Motor neuron (in vitro differentiated cells): ENCODE results near the gene LTK. TPM values are rescaled to one million over a fixed set of nuclear protein-coding genes. Genes with fewer than 3 reads are reported as not detected.

Source experiments
- ATAC-seq, 8 experiments: fragments of 200-7000 bp; cut with Tn5 transposase; replicated peaks in 6 of 8; 2 replicates each; pipeline ENCODE4 v1.8.0; 2021; ENCODE audit warnings: mild to moderate bottlenecking in 8 of 8, moderate library complexity in 8 of 8
- H3K27ac ChIP-seq, 2 donors: fragments of 250-450 bp; sonication (Bioruptor Pico); 2 replicates each; pipeline ENCODE4 v1.9.0; 2021; ENCODE audit warnings: antibody characterized with exemption in 2 of 2, mild to moderate bottlenecking in 2 of 2, moderate library complexity in 1 of 2
- H3K4me1 ChIP-seq, 2 donors: fragments of 250-450 bp; sonication (Bioruptor Pico); replicated peaks in 1 of 2; 2 replicates each; pipeline ENCODE4 v1.6.1; 2021; ENCODE audit warnings: antibody characterized with exemption in 2 of 2, mild to moderate bottlenecking in 2 of 2, moderate library complexity in 1 of 2
- H3K4me3 ChIP-seq, 5 donors: fragments of 250-450 bp; sonication (Bioruptor Pico); 2 replicates each; pipeline ENCODE4 v1.9.0; 2021; ENCODE audit warnings: antibody characterized with exemption in 5 of 5, mild to moderate bottlenecking in 5 of 5, moderate library complexity in 4 of 5
- WGBS, 10 experiments: fragments of 450-650 bp; shearing (Covaris generic); methylation state at CpG; one replicate each; pipeline ENCODE4 v1.0.0; 2022; 5-methylcytosine and 5-hydroxymethylcytosine counted together
- in situ Hi-C, 9 experiments: fragments of 400-800 bp; cut with MboI; loops; one replicate each; pipeline ENCODE4 v1.15.0; 2021; ENCODE audit warnings: low sequenced_read_pairs in 9 of 9, low pct_unique_long_range_greater_than_20kb in 2 of 9; ENCODE audit not compliant: unreplicated experiment in 9 of 9
- total RNA-seq, 8 experiments: library from RNA; unstranded; fragments of 300-600 nt; gene quantifications; 2 replicates each; pipeline versions ENCODE4 v1.2.3 to v1.2.4, GENCODE V29; 2022

The LTK gene
- total RNA-seq, 8 experiments from 2014 or later = 0.05 to 3.3 (median 0.29) TPM; not detected in 1

DNA sequence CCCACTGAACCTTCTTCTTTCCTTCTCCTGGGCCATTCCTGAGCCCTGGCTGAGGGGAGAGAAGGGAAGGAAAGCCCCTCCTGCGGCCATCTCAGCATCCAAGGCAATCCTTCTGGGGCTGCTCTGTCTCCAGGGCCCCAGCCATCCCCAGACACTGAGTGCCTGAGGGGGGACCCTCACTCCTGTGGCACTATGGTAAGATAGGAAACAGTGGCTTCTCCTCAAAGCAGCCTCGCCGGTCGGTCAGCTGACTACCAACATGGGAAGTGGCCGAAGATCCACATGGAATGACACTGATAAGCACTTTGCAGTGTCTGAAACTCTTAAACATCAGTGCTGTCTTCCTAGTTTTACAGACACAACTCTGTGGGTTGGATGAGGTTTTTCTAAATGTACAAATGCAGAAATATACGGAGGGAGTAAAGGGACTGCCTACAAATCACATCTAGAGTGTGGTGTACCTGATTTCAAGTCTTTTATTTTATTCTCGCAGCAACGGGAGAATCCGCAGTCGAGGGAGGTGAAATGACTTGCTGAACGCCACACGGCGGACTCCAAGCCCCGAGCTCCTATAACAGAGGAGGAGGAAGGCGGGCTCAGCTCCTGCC, 20.9 kb downstream of the LTK start:
- Histone ChIP-seq H3K4me3 (peak overlapping the region; percentile 40 to 49 (median 48)), H3K4me1 (peaks cover 5 to 13% of the 10 kb centered on the region in 2 donors), H3K27ac (no peak overlapping the region)
- in situ Hi-C loops = no loop called here
- ATAC-seq = peak in 1 of 8 experiments; percentile 1
- 0 to 6% (median 4%) methylated on average over 1 to 15 of the region's 15 CpGs; no CpG with 5 or more reads in 3 of the 10 experiments for WGBS, 10 experiments

DNA sequence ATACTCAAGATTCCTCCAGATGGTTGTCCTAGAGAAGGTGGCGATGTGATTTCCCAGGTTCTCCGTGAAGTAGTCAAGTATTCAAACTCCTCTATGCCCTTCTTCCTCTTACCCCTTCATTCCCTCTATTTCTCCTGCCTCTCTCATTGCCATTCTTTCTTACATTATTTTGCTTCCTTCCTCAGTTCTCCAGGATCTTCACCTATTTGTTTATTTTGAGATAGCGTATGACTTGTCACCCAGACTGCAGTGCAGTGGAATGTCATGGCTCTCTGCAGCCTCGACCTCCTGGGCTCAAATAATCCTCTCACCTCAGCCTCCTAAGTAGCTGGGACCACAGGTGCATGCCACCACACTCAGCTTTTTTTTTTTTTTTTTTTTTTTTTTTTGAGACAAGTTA, 21.7 kb downstream of the LTK start:
- in situ Hi-C loops = no loop called here
- no peak overlapping the region for H3K4me3 ChIP-seq
- WGBS, 10 experiments = 73 to 100% (median 84%) methylated on average over 1 to 4 of the region's 4 CpGs; no CpG with 5 or more reads in 2 of the 10 experiments
- H3K27ac ChIP-seq = no peak overlapping the region
- no peak for ATAC-seq
- H3K4me1 ChIP-seq = peaks cover 5 to 13% of the 10 kb centered on the region in 2 donors

DNA sequence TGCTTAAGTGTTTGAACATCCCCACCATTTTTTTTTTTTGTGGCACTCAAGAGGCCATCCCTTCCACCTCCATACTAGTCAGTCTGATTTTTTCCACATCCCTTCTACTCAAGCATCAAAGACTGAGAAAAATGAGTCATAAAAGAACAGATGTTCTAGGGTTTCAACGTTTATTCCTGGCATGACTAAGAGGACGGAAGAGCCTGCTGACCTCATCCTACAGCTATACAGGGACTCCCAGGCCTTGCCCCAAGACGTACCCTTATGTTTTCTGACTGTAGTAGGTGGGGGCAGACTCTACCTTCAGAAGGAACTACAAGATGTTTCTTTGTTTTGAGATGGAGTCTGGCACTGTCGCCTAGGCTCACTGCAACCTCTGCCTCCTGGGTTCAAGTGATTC, 23.3 kb downstream of the LTK start:
- in situ Hi-C loops = no loop called here
- H3K4me1 ChIP-seq = peaks cover 5 to 7% of the 10 kb centered on the region in 2 donors
- peak in 6 of 8 experiments; percentile 10 to 48 (median 36) for ATAC-seq
- 0 to 100% (median 43%) methylated on average over 1 to 4 of the region's 4 CpGs; no CpG with 5 or more reads in 1 of the 10 experiments for WGBS, 10 experiments
- H3K4me3 ChIP-seq = no peak overlapping the region
- H3K27ac ChIP-seq = no peak overlapping the region

DNA sequence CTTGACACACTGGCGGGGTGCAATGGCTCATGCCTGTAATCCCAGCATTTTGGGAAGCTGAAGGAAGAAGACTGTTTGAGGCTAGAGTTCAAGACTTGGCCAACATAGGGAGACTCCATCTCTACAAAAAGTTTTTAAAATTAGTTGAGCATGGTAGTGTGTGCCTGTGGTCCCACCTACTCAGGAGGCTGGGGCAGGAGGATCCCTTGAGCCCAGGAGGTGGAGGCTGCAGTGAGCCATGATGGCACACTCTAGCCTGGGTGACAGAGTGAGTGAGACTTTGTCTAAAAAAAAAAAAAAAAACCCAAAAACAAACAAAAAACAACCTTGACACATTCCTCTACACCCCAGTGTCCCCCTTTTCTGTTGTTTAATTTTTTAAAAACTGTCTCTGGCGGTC, 24.0 kb downstream of the LTK start:
- in situ Hi-C loops = no loop called here
- Histone ChIP-seq H3K4me3 (no peak overlapping the region), H3K27ac (no peak overlapping the region), H3K4me1 (peaks cover 4 to 5% of the 10 kb centered on the region in 2 donors)
- ATAC-seq = no peak
- 71 to 100% (median 97%) methylated on average over 1 to 2 of the region's 2 CpGs; no CpG with 5 or more reads in 4 of the 10 experiments for WGBS, 10 experiments

DNA sequence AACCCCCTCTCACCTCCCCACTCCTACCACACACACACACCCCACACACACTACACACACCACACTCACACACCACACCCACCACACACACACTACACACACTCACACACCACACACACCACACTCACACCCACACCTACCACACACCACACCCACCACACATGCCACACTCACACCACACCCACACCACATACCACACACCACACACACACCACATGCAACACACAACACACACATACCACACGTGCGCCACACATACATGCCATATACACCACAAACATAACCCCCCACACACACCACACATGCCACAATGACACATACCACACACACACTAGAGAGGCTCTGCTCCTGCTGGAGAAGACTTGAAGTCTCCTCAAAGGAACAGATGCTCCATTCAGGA, 25.8 kb downstream of the LTK start:
- no peak for ATAC-seq
- 75 to 100% (median 96%) methylated on average over 1 to 2 of the region's 2 CpGs; no CpG with 5 or more reads in 6 of the 10 experiments for WGBS, 10 experiments
- Histone ChIP-seq H3K4me1 (peaks cover 4% of the 10 kb centered on the region in 2 donors), H3K4me3 (no peak overlapping the region), H3K27ac (no peak overlapping the region)
- in situ Hi-C loops = no loop called here

DNA sequence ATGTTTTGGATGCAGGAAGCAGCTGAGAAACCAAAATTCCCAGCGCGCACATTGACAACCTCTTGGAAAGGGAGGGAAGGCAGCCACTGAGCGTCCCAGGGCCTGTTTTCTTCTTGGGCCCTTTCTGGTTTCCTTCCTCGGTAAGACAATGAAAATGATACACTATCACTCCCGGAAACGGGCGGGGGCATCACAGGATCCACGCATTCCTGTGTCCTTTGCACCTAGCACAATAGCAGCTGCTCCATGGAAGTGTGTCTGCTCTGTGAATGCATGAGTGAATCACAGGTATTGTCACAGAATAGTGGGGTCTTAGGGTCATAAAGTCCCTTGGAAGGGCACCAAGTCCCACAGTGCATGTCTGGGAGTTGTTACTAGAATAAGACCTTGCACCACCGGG, 26.2 kb downstream of the LTK start:
- no peak for ATAC-seq
- peaks cover 0 to 1% of the 10 kb centered on the region in 2 donors for H3K4me1 ChIP-seq
- WGBS, 10 experiments = 68 to 100% (median 82%) methylated on average over 1 to 5 of the region's 9 CpGs; no CpG with 5 or more reads in 4 of the 10 experiments
- no peak overlapping the region for H3K27ac ChIP-seq
- in situ Hi-C loops = no loop called here
- no peak overlapping the region for H3K4me3 ChIP-seq

DNA sequence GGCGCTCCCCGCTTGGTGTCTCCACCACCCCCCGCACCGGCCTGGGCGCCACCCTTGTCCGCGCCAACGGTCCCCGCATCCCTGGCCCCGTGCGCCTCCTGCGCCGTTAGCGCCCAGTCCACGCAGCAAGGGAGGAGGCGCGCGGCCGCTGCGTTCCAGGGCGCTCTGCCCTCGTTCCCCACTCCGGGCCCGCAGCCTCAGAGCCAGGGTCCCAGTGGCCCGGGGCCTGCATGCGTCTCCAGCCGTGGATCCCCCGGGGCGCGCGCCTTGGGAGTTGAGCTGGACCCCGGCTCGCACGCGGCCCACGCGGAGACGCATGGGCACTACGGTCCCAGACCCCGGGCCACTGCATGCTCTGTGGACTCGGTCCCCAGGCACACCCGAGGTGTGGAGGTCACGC, 27.3 kb downstream of the LTK start:
- H3K27ac ChIP-seq = no peak overlapping the region
- H3K4me3 ChIP-seq = no peak overlapping the region
- H3K4me1 ChIP-seq = no peaks in the 10 kb centered on the region
- WGBS, 10 experiments = 80 to 94% (median 90%) methylated on average over 2 to 9 of the region's 43 CpGs; no CpG with 5 or more reads in 7 of the 10 experiments
- in situ Hi-C loops = no loop called here
- ATAC-seq = peak in 1 of 8 experiments; percentile 4

DNA sequence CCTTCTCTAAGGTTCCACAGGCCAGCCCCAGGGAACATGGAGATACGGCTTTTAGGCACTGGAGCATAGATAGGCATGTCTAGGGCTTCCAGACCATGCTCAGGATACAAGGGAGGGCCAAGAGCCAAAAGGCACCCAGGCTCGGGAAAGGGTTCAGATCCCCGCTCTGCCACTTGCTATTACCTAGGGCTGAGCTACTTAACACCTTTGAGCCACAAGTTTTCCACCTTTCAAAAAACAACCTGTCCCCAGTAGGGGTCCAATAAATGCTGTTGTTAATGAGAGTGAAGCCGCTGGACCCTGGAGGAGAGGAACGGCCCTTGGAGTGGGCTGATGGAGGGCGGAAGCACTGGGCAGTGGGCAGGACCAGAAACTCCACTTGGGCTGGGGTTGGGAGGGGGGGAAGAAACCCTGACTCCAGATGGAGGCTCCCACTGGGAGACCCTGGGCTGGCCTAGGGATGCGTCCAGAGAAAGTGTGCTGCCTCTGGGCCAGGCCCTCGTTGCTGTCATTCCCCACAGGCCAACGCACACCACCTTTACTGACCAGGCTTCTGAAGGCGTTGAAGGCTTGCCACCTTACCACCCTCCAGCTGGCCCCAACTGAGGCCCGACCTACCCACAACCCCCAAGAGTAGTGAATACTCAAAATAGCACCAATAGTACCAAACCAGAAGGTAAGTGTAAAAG, 28.5 kb downstream of the LTK start:
- H3K27ac ChIP-seq = no peak overlapping the region
- in situ Hi-C loops = no loop called here
- WGBS, 10 experiments = 20 to 100% (median 90%) methylated on average over 1 to 4 of the region's 11 CpGs; no CpG with 5 or more reads in 2 of the 10 experiments
- no peaks in the 10 kb centered on the region for H3K4me1 ChIP-seq
- no peak for ATAC-seq
- H3K4me3 ChIP-seq = no peak overlapping the region

DNA sequence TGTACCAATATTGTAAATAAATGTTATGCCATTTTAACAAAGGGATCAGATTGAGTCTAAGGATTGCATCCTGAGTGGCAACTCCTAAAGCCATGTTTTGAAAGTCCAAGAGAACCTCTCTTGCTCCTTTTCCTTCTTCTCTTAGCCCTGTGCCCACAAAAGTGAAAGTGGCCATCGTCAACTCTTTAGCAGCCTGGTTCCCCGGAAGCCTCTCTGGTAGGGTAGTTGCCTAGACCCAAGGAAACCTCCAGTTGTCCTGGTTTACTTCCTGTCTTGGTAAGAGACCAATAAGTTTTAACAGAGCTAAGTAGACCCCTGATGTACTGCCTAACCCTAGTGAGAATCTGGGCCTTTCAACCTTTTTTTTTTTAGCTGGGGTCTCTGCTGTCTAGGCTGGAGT, 30.1 kb downstream of the LTK start:
- ATAC-seq = no peak
- H3K4me1 ChIP-seq = no peaks in the 10 kb centered on the region
- in situ Hi-C loops = no loop called here
- 60 to 100% (median 95%) methylated on average over 1 to 2 of the region's 2 CpGs; no CpG with 5 or more reads in 4 of the 10 experiments for WGBS, 10 experiments
- no peak overlapping the region for H3K27ac ChIP-seq
- no peak overlapping the region for H3K4me3 ChIP-seq

DNA sequence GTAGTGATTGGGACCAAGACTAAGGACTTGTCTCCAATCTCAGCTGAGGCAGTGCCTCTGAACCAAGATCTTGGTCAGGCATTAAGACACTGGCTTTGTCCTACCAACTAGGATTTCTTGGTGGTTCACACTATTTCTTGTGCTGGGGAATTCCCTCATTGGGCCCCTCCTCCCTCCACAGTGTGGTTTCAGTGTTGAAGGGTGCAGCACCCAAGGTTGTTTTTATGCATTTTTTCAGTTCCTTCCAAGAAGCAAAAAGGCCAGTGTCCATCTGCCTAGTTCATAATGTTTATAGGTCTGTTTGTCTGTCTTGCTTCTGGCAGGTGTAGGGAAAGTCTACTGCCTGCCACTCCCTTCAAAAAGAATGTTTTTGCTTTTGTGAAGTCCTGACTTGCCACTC, 30.5 kb downstream of the LTK start:
- Histone ChIP-seq H3K4me1 (no peaks in the 10 kb centered on the region), H3K4me3 (no peak overlapping the region), H3K27ac (no peak overlapping the region)
- in situ Hi-C loops = no loop called here
- ATAC-seq = no peak

DNA sequence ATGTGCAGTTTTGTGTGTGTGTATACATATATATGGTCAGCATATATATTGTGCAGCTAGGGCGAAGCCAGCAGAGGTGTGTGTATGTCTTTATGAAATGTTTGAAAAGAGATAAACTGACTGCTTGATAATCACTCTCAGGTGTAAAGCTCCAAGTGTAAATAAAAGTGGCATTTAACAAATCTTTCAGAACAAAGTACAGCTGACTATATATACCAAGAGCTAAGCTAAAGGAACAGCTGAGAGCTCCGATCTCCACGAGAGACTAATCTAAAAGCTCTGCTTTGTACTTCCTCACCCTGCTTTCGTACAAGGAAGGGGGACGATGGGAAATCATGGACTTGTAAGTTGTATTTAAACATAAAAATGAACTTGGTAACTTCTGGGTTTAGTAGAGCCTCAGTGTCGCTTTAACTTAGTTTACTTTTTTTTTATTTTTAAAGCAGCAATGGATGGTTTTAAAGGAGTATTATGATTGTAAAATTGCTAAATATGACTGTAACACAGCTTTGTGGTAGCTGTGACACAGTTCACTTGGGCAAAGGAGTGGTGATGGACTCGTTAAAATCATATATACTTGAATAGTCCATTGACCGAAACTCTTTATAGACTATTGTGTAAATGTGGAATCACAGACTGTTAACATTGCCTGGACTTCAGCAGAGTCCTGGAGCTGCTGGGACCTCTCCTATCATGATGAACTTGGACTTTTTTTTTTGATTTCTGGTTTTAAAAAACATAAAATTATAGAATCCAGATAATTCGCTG, 31.3 kb downstream of the LTK start:
- Histone ChIP-seq H3K27ac (no peak overlapping the region), H3K4me1 (no peaks in the 10 kb centered on the region), H3K4me3 (no peak overlapping the region)
- in situ Hi-C loops = no loop called here
- no peak for ATAC-seq
- WGBS, 10 experiments = 85 to 100% (median 93%) methylated on average over 1 to 8 of the region's 9 CpGs; no CpG with 5 or more reads in 1 of the 10 experiments

DNA sequence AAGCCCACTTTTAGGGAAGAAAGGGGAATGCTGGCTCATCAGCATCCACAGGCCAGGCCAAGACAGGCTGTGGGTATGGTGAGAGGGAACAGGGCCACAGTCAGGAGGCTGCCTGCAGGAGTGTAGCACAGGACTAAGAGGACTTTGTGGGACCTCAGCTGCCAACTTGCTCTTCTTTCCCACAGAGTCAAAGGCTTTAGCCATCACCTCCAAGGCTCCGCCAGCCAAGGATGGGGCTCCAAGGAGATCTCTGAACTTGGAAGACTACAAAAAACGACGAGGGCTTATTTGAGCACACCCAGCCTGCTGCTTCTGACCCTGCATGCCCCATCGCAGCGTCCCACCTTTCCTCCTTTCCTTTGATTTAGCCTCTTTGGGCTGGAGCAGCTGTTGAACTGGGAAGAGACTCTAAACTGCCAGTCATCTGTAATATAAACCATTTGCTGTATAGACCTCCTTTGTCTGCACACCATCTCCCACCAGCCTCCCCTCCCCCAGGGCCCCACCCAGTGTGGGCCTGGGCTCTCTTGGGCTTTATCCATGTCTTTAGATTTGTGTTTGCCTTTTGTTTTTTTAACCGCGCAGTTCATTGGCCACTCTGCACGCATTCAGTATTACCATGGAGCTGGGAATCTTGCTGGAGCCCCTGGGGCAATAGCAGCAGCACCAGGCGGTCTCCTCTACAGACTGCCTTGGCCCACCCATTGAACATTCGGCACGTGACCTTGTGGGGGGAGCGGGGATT, 33.1 kb downstream of the LTK start:
- in situ Hi-C loops = no loop called here
- WGBS, 10 experiments = 91 to 100% (median 98%) methylated on average over 1 to 5 of the region's 12 CpGs; no CpG with 5 or more reads in 6 of the 10 experiments

More for the DNA sequence above, 33.1 kb downstream of the LTK start:
- Histone ChIP-seq H3K27ac (no peak overlapping the region), H3K4me3 (no peak overlapping the region), H3K4me1 (no peaks in the 10 kb centered on the region)
- ATAC-seq = no peak
